ENCODE measurements around the gene SMCO2.

DNA sequence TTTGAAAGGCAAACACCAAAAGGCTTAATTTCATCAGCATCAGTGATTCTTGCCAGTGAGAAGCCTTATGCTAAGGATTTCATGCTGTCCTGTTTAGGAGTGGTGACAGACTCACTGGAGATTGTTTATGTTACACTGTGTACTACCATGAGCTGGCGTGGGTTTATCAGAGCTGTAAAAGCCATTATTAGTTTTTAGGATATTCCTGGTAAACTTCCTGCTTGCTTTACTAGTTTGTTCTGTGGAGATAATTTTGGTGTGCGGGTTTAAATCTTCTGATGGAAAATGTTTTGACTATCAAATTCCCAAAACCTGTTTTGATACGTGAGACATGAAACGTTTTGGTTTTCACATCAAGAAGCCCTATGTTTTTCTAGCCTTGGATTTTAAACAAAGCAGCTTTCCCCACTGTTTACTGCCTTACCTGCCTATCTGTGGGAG is 92.7 kb downstream of the SMCO2 start:
- TF ChIP-seq SUZ12 (IDR thresholded peaks at IDR 0.05; ENCODE audit: extremely low read depth, insufficient read depth, insufficient read length) (no peak), ZNF274 (IDR thresholded peaks at IDR 0.05; ENCODE audit: low read depth, low read length) (no peak)
